Esophagus squamous epithelium (tissue), 4 donors: ENCODE data around the gene CFTR.

Source experiments
- CTCF ChIP-seq, 6 experiments: fragments of 450-650 bp in 4 of 6; fragments of 200-600 bp in 2 of 6; sonication (generic) in 2 of 6; IDR thresholded peaks; one replicate each; pipeline ENCODE4 v1.5.1; 2016 to 2019; ENCODE audit warnings: antibody characterized with exemption in 6 of 6, mild to moderate bottlenecking in 4 of 6, moderate library complexity in 4 of 6
- POLR2A ChIP-seq, 4 donors: fragments of 450-650 bp; IDR thresholded peaks; one replicate each; pipeline ENCODE4 v1.6.1; 2017; ENCODE audit warnings: antibody characterized with exemption in 4 of 4, mild to moderate bottlenecking in 4 of 4, moderate library complexity in 3 of 4

GRCh38 chr7:117479225-117480054 is at the start of gene CFTR:
- TF ChIP-seq CTCF (IDR thresholded peaks at IDR 0.05), result no peak
- no peak for TF ChIP-seq POLR2A (IDR thresholded peaks at IDR 0.05)
